HG03095 (cell line): ENCODE measurements around the gene FOXL2.

Experiments
- ATAC-seq: cut with Tn5 transposase; IDR thresholded peaks from one replicate; pipeline ENCODE4 v1.9.1; 2021; ENCODE audit warnings: moderate library complexity; ENCODE audit not compliant: unreplicated experiment

FOXL2 gene

DNA sequence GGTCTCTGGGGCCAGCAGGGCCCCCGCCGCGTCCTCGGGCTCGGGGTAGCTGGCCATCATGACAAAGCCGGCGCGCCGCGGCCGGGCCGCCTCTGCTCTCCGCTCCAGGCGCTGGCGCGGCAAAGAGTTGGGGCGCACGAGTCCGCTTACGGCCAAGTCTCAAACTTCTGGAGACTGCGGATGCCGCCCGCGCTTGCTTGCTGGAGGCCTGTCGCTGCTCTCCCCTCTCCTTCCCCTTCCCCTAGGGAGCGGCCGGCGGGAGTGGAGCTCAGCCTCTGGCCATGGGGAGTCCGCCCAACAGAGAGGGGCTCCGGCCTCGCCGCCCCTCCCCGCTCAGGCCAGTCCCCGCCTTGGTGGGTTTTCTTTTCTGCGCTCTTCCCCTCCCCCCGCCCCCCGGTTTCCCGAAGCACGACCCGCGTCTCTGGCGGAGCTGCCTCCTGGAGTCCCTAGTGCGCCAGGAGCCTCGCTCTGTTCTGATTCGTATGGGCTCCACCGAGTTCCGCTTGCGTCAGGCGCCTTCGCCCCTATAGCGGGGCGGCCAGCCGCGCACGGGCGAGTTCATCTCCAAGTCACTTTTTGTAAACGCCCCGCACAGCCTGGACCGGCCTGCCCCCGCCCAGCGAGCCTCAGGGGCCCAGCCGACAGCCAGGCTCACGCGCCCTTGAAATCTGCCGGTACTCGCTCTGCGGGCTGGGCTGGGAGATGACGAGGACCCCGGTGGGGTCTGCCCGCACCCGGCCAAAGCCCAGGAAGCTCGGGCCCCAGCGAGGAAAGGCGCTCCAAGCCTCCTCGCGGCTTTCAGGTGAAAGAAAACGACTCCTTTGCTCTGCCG lies at the start of gene FOXL2, which contains the start of gene FOXL2NB:
Gene FOXL2, minus strand, starts transcription at position 475 of the 832 bp plus-strand sequence. Its CDS starts 415 bp downstream, at position 60.
Gene FOXL2NB, plus strand, starts transcription at position 555 of the 832 bp plus-strand sequence. Its CDS starts 148 bp downstream, at position 703.
- ATAC-seq = no peak

DNA sequence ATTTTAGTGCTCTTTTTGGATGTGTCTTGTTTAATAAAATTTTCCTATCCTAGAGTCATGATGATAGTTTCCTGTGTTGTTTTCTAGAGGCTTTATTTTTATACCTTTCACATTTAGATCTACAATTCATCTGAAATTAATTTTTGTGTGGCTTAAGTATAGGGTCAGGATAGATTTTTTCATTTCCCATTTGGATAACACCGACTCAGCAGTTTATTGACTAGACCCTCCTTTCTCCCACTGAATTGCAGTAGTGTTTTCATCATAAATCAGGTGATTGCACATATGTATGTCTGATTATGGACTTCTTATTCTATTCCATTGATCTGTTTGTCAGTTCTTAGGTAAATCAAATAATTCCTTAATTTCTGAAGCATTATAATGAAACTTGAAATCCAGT lies 48.8 kb upstream of the FOXL2 start:
- ATAC-seq = no peak

DNA sequence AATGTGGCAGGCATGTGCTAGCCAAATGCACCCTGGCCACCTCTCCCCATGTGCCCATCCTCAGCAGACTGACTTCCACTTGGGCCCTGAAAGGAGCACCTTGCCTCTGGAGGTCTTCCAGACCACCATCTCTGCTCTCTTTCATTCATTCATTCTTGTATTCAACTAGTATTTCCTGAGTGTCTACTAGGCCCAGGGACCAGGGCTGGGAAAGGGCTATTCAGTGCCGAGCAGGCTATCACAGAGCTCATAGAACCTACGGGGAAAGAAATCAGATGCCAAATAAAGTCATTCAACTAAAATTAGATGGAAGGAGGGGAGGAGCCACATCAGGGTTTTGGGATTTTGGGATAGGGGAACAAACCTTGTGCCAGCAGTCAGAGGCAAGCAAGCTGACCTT lies 40.2 kb upstream of the FOXL2 start:
- ATAC-seq = no peak

DNA sequence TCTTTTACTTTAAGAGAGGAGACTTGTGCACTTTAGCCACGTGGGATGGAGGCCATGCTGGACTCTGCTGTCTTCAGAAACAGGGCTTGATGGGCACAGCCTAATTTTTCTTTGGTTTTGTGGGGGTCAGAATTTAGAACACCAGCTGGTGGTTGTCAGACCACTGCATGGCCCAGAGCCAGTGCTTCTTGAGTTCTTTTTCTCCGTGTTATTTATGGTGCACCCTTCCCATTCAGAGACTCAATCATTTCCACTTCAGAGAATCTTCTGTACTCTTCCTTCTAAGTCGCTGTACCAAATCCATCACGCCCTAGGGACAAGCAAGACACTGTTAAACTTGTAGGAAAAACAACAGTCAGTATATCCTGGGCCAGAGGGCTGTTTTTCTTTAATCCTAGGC lies 39.0 kb upstream of the FOXL2 start:
- ATAC-seq = no peak

DNA sequence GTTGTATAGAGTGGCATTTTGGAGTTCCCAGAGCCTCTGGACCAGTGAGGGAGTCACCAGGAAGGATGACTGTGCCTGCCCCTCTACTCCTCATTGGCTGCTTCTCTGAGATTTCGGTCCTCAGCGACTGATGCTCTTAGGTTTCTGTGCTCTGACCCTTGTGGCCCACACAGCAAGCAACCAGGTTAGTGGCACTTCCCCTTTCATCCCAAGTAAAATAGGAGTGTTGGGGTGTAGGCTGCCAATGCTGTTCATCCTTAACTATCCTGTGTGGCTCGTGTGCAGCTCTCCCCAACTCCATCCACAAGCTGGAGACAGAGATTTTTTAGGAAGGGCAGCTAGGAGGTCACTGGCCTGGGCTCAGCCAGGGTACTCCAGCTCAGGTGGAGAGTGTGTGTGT lies 37.9 kb upstream of the FOXL2 start:
- no peak for ATAC-seq

DNA sequence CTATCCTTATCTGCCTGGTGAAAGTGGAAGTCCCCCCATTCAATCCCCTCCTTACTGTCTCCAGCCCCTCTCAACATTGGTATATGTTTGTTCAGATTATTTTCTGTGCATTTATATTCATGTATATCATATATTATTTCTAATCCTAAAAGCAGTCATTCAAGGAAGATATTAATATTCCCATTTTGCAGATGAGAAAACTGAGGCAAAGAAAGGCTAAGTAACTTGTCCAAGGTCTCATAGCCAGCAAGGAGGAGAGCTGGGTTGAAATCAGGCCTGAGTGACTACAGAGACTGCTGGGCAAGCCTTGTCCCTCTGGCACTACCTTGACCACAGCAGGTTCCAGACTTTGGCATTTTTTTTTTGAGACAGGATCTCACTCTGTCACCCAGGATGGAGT lies 29.1 kb upstream of the FOXL2 start:
- ATAC-seq = no peak

DNA sequence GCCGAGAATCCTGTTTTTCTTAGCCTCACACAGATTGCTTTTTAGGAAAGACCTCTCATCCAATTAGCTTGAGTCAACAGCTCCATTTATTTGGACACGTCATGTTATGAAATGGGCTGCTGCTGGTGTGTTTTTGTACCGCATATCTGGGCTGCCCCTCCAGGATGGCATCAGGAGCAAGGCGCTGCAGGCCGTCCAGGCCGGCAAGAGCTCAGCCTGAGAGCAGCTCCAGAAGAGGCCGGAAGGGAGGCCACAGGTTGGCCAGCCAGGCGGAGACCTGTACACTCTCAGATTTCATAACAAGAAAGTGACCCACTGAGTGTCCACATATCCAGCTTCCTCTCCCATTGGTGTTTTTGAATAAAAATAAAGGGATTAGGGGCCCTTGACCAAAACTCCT lies 28.4 kb upstream of the FOXL2 start:
- ATAC-seq = no peak

DNA sequence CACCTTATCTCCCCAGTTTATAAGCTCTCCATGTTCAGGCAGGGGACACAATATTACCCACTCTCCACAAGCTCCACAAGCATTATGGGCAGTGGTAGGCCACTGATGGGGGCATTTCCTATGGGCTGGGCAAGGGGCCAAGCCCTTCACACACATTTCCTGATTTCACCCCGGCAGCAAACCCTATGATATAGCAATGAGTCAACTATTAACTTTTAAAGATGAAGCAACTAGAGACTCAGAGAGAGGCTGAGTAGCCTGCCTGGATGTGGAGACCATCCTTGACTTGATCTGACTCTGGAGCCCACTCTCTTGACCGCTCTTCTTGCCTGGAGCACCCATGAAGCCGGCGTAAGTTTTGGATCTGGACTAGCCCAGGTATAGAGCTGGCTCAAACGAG lies 27.5 kb upstream of the FOXL2 start:
- no peak for ATAC-seq

DNA sequence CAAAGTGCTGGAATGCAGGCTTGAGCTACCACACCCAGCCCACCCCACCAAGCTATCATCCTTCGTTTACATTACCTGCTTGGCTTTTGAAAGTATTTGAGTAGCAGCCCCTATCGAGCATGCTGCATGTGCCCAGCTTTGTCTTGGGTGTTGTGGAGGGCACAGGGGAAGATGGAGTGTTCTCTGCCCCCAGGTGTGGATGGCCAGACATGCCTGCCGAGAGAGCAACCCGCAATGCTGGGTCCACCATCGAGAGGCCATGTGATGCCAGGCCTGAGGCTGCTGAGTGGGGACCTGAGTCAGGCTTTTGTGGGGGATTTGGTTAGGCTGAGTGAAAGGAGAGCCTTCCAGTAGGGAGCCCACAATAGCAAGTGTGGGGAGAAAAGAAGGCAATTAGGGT lies 26.0 kb upstream of the FOXL2 start:
- no peak for ATAC-seq

DNA sequence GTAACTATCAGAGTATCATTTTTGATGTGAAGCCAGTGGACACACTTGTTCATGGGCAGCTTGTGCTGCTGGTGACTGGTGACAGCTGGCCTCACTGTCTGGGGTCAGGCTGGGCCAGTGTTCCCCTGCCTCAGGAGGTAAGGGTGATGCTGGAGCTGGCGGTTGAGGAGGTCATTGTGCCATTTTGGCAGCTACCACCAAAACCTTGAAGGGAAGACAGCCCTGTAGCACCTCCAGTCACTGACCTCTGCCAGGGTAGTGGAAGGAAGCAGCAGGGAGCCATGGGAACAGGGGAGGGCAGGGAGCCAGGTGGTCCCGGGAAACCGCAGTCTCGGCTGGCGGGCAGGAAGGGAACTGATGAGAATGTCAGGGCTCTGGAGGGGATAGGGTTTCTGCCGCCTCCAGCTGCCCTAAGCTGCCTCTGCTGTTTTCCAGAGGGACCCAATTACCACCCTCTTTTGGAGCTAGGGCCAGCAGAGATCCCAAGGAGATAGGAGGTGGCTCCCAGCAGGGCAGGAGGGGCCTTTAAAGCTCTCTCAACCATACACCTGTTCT lies 24.9 kb upstream of the FOXL2 start:
- ATAC-seq = no peak

DNA sequence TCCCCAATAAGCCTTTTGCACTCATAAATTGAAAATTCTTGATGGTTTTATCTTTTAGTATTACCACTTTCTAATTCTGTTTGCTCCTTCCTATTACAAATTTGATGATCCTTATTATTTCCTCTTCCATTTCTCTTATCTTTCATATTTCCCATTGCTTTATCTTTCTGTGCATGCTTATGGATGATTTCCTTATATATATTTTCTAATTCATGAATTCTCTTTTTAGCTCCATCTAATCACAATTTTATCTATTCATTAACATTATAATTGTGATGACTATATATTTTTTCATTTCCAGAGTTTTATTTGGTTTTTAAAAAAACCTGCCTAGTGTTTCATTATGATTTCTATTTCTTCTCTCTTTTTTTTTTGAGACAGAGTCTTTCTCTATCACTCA lies 18.0 kb upstream of the FOXL2 start:
- ATAC-seq = no peak

DNA sequence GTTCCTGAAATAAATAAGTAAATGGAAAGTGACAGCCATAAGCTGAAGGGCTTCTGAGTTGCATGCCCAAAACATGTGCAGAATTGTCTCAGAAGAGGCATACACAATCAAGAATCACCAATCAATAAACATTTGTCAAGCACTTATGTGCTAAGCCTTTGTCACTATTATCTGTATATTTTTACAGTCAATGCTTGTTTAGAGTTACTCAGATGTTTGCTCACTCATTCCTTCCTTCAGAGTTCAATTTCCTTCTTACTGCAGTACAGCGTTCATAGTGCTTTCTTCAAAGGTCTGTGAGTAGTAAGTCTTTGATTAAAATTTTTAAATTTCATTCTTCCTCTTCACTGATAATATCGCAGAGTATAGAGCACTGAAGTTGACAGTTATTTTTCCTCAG lies 17.3 kb upstream of the FOXL2 start:
- ATAC-seq = no peak

DNA sequence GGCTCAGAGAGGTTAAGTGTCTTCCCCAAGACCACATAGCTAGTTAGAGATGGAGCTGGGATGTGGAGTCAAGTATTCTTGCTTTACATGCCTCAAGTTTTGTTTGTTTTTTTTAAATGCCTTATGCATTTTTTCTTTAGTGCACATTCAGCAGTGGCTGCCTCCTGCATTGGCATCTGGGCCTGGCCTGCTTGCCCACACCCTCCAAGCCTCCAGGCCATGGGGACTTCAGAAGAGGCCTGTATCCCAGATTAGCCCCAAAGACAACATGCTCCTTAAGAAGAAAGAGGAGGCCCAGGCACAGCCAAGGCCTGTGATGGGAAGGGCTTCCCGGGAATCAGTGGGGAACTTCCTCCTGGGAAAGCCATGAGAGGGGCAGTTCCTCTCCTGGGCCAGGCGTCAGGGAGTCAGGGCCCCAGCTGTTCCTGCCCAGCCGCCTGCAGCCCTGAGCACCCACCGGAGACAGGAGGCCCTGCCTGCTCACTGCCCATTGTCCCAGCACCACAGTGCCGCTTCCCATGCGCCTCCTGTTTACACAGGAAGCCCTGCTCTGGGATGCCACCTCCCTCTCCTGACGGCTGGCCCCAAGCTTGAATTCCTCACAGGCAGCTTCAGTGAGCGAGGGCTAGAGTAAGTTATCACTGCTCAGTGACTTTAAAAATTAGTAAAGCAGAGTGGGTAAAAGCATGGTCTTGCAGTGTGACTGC lies 16.1 kb upstream of the FOXL2 start:
- ATAC-seq = no peak

DNA sequence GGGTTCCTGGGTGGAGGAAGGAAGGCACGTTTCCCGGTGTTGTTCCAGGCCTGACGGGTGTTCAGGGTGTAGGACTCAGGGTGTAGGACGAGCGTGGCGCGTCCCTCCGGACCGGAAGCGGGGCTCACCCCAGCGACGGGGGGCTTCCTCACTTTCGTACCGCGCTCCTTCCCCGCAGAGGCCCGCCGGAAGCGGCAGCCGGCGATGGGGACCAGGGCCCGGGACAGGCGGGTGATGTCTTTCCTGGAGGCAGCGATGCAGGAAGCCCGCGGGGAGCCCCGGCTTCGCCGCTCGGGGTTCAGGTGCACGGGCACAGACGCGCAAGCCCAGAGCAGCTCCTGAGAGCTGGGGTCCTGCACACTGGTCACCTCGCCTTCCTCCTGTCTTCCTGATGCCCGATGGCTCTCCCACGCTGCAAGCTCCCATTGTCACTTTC lies 13.5 kb upstream of the FOXL2 start:
- no peak for ATAC-seq

DNA sequence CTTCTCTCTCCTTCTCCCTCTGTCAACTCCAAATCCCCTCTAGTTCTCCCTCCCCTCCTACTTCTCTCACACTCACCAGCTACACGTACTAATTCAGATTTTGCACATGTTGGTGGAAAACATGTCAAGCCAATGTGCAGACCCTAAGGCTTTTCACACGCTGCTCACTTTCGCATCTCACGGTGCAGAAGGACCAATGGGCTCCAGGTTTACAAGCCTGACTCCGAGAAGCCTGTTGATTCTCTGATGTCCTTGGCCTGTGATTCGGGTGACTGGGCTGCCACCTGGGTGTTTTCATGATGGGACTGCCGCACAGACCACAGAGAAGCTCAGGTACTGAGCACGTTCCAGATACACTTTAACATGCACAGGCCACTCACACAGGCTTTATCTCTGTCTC lies 3.8 kb upstream of the FOXL2 start:
- ATAC-seq = no peak

DNA sequence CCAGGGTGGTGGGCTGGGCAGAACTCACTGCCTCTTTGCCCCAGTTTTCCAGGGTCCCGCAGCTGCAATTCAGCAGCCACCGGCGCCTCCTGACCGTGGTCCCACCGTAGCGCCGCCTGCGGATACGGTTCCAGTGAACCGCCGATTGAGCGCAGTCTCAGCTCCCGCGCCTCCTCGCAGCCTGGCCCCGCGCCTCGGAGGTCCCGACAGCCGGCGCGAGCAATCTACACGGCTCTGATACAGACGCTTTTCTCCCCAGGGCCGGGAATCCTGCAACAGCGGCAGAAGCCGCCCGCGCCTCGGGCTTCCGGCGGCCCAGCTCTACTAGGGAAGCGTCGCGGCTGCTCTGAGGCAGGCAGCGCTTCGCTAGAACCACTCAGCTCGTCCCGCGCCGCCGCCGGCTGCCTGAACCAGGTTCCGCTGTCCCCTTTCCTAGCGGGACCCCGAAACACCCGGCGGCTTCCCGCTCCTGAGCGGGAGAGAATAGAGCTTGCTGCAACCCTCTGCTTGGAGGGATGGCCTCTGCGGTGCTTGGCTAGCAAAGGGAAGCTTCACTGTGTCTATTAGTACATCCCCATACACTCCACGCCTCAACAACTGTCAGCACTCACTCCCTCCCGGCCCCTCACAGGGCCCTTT lies 3.2 kb upstream of the FOXL2 start:
- ATAC-seq = no peak

DNA sequence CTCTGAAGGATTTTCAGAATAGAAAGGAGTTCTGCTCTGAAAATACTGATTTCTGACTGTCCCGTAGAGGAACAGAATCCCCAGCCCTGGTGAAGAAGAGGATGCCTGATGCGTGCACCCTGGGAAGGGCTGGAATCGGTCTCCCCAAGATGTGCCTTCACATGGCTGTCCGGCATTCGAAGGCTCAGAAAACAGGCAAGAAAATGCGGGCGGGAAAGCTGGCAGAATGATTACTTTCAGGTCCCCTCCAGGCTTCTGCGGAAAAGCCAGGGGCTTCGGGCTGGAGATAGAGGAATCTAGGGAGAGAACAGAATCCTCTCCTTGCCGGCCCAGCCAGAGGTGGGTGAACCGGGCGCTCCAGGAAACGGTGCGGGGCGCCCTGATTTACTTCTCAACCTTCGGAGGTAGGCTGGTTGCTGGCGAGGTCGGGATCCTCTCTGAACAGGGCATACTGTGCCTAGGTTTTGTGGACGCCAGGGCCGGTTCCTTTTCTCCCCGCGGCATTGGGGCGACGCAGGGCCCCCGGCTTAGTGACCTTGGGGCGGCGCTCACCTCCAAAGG lies 2.6 kb upstream of the FOXL2 start:
- no peak for ATAC-seq

DNA sequence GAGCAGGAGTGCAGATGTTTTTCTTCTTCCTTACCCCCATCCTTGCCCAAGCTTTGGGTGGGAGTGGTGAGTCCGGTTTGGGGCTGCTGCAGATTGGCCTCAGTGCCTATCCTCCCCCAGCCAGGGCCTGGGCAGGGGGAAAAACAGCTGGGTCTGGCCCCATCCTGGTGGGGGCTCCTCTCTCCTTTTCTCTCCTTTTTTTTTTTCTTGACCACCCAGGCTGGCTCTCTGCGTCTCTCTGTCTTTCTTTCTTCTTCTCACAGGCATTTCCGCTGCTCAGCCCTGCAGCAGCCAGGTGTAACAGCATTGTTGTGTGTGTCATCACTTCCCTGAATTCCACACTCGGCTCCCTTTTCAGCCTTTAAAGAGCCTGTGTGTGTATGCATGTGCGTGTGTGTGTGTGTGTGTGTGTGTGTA lies 2.1 kb upstream of the FOXL2 start:
- no peak for ATAC-seq

DNA sequence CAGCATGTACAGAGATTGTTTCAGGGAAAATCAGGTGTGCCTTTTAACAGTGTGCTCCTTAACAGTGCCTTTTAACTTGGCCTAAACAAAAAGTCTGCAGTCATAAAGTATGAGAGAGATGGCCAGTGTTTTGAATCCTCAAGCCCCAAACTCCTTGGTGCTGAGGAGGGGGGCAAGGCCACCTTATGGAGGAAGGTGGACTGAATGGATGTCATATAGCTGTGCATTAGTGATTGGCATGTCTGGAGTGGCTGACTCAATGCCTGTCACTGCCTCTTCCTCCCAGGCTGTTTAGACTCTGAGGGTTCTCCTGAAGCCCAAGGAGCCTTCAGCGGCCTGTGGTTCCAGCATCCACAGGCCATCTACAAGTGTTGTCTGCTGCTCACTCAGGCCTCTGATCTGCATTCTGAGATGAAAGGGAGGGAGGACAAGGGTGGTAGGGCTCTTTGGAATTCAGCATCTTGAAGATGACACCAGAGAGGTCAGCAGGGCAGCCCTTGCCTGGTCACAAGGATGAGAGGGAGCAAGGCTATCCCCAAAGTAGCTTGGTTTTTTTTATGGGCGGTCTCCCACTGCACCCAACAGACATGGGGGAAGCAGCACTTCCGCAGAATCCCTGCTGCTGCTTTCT lies 1.5 kb upstream of the FOXL2 start:
- no peak for ATAC-seq

DNA sequence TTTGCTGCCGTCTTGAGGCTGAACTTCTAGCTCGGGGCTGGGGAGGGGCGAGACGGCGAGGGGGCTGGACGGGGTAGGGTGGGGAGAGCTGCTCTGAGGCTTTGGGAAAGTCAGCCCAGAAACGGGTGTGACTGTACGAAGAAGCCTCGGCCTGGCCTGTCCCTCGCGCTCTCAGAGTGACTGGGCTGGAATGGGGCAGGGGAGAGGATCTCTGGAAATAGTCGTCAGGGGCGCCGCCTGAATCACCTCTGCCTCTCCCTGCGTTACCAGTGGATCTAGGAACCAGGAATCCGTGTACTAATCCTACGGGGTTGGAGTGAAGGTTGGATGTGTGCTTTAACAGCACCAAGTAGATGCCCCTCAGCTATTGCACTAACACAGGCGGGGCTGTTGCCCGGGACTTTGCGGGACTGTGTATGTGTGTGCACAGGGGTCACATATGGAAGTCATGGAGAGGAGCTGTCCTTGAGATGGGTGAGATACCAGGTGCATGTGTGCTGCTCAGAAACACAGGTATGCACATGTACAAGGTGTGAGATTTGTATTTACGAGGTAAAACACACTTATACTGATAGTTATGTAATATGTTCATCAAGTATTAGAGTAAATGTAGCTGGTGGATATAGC lies 671 bp upstream of the FOXL2 start:
- ATAC-seq = no peak
